ENCODE results near the gene MAP3K7.

- TF ChIP-seq CTCF (IDR thresholded peaks at IDR 0.05; ENCODE audit: poor library complexity) (no peak), EZH2 (IDR thresholded peaks at IDR 0.05; ENCODE audit: borderline replicate concordance) (no peak), EZH2phosphoT487 (IDR thresholded peaks at IDR 0.05; ENCODE audit: low read depth, severe bottlenecking, unreplicated experiment) (no peak)
Observed at GRCh38 chr6:90538278-90539046, 48.4 kb downstream of the MAP3K7 start.

Measured in hepatocyte (in vitro differentiated cells).